Esophagus (tissue), 2 donors: ENCODE measurements around the gene KCNS3. TPM values are rescaled to one million over a fixed set of nuclear protein-coding genes. Genes with fewer than 3 reads are reported as not detected.
A peak's percentile ranks its signal among the peaks of the same experiment; 100 is the strongest.

Experiments used
- H3K27ac ChIP-seq, 2 donors: one replicate each; pipeline ENCODE4 v1.5.1; 2013; ENCODE audit warnings: low read depth in 2 of 2, mild to moderate bottlenecking in 2 of 2, inconsistent platforms in 1 of 2, low read length in 1 of 2, moderate library complexity in 1 of 2
- H3K27me3 ChIP-seq, 2 donors: one replicate each; pipeline ENCODE4 v1.6.1; 2013; ENCODE audit warnings: low read length in 2 of 2, control low read depth in 1 of 2, mild to moderate bottlenecking in 1 of 2; ENCODE audit not compliant: insufficient read depth in 2 of 2, control insufficient read depth in 1 of 2
- H3K36me3 ChIP-seq, 2 donors: one replicate each; pipeline ENCODE4 v1.6.1; 2013; ENCODE audit warnings: low read length in 1 of 2; ENCODE audit not compliant: control insufficient read depth in 2 of 2, insufficient read depth in 2 of 2
- H3K4me1 ChIP-seq, 2 donors: one replicate each; pipeline ENCODE4 v1.6.1; 2013; ENCODE audit warnings: low read length in 1 of 2; ENCODE audit not compliant: control insufficient read depth in 2 of 2, insufficient read depth in 2 of 2
- H3K4me3 ChIP-seq, 2 donors: one replicate each; pipeline ENCODE4 v1.5.1; 2013; ENCODE audit warnings: low read length in 2 of 2, mild to moderate bottlenecking in 2 of 2, low read depth in 1 of 2, moderate library complexity in 1 of 2
- H3K9me3 ChIP-seq, 2 donors: one replicate each; pipeline ENCODE4 v1.6.1; 2013; ENCODE audit warnings: mild to moderate bottlenecking in 2 of 2, low read depth in 1 of 2, low read length in 1 of 2, moderate library complexity in 1 of 2; ENCODE audit not compliant: control insufficient read depth in 2 of 2, insufficient read depth in 1 of 2
- WGBS, 2 donors: extraction: QIAGEN DNeasy Blood & Tissue Kit; methylation state at CpG; one replicate each; pipeline ENCODE4 v1.1.7; 2013; 5-methylcytosine and 5-hydroxymethylcytosine counted together
- polyA plus RNA-seq, 2 donors: library from polyadenylated mRNA; stranded (reverse); fragments of 200-250 nt; gene quantifications; one replicate each; pipeline ENCODE4 v1.2.3, GENCODE V29; 2013
- donor health status: healthy with polysubstance abuse.
- donor health status: Bipolar disorder and iron deficiency.

KCNS3 gene
- polyA plus RNA-seq, 2 donors: 2.9 to 3.8 TPM

DNA sequence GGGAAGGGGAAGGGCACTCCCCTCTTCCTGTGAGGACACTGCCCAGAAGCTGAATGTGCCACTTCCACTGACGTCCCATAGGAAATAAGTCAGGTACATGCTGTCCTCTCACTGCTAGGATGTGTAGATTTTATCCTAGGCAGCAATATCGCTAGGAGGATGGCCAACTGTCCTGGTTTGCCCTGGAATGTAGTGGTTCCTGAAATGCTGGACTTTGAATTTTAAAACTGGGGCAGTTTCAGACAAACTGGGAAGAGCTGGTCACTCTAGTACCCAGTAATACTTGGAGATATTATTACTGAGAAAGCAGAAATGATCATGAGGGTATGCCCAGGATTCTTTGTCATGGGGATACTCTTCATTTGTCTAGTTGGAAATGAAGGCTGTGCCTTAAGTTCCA lies 5.4 kb upstream of the KCNS3 start:
- Histone ChIP-seq H3K27ac (no peak overlapping the region), H3K36me3 (no peaks in the 10 kb centered on the region), H3K4me3 (no peak overlapping the region), H3K4me1 (peaks cover under 1 to 2% of the 10 kb centered on the region in 2 donors), H3K27me3 (peaks cover 0 to 7% of the 10 kb centered on the region in 2 donors), H3K9me3 (no peaks in the 10 kb centered on the region)
- WGBS, 2 donors: 70 to 79% methylated on average over 2 of the region's 2 CpGs

DNA sequence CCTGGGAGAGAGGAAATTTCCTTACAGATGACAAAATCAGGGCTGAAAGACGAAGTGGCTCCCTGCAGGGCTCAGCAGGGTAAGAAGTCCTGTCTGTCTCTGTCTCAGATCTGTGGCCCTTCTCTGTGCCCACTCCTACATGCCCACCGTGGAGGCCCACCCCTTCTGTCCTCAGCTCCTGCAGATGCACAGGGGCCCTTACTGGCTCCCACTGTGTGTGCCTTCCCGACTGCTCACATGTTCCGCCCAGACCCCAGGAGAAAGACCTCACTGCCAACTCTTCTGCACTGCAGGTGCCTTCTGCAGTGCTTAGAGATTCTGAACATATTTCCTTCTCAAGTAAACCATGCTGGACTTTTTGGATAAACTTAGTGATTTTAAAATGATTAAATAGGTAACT lies 1.9 kb upstream of the KCNS3 start:
- peaks cover 7 to 9% of the 10 kb centered on the region in 2 donors for H3K4me1 ChIP-seq
- whole genome bisulfite sequencing, 2 donors: 84 to 87% methylated on average over 4 of the region's 4 CpGs
- H3K27me3 ChIP-seq: peaks cover 0 to 7% of the 10 kb centered on the region in 2 donors
- H3K27ac ChIP-seq: no peak overlapping the region
- H3K36me3 ChIP-seq: no peaks in the 10 kb centered on the region
- H3K4me3 ChIP-seq: no peak overlapping the region
- H3K9me3 ChIP-seq: peaks cover 0 to 2% of the 10 kb centered on the region in 2 donors

DNA sequence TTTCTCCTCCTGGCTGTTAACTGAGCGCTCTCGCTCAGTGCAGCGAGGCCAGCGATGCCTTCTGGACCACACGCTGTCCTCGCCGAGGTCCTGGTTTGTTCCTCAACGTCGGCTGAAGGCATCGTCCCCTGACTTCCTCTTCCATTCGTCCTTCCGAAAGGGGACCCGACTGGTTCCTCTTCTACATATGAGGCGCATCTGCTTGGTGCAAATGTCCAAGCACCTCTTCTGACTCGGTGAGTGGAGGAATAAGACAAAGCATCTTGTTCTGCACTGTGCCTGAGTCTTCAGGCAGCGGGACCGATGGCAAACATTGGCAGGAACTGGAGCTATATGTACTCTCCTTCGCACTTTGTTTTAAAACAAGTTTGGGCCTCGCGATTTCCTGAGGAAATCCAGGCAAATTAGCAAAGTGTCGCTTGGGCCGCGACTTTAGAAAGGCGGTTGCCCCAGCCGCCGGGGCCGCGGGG lies 621 bp upstream of the KCNS3 start:
- no peaks in the 10 kb centered on the region for H3K36me3 ChIP-seq
- peak overlapping the region; percentile 70 to 71 for H3K4me3 ChIP-seq
- peaks cover 0 to 7% of the 10 kb centered on the region in 2 donors for H3K27me3 ChIP-seq
- H3K27ac ChIP-seq: no peak overlapping the region
- H3K9me3 ChIP-seq: peaks cover 0 to 2% of the 10 kb centered on the region in 2 donors
- peaks cover 7 to 9% of the 10 kb centered on the region in 2 donors for H3K4me1 ChIP-seq
- WGBS, 2 donors: 2% methylated on average over 28 of the region's 28 CpGs

DNA sequence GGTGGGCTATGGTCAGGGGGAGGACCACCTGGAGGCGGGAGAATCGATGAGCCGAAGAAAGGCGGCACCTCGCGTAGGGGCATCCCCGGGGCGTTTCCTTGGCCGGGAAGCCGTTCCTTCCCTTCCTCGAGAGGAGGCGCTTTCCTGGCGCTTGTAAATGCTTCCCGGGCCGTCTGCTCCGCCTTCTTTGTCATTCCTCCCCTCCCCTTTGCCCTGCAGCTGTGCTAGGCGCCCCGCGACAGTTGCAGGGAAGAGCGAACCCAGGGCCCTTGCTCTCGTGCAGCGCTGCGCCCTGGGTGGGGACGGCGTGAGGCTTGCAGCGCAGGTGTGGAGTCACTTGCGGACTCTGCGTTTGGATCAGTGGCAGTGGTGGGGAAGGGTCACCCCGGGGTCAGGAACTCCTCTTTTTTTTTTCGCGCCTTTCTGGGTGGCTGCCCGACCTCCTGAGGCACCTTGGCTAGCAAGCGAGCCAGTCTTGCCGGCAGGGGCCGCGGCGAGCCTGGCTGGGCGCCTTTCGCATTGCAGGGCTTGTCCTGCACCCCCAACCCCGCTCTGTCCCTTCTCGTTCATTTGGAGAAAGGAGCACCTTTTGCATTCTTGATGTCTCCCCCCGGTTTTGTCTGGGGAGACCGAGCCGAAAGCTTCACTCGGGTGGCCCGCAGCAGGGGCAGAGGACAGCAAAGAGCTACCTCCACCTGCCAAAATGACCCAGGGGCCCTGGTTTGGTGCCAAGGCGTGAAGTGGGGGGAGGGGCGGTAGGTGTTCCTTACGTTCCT lies 858 bp downstream of the KCNS3 start:
- 2% methylated on average over 42 to 49 of the region's 49 CpGs for WGBS, 2 donors
- peak overlapping the region; percentile 37 to 50 for H3K27ac ChIP-seq
- H3K36me3 ChIP-seq: no peaks in the 10 kb centered on the region
- H3K4me1 ChIP-seq: peaks cover 7 to 9% of the 10 kb centered on the region in 2 donors
- peaks cover 0 to 7% of the 10 kb centered on the region in 2 donors for H3K27me3 ChIP-seq
- H3K4me3 ChIP-seq: peak overlapping the region; percentile 70 to 71
- H3K9me3 ChIP-seq: peaks cover 0 to 2% of the 10 kb centered on the region in 2 donors

DNA sequence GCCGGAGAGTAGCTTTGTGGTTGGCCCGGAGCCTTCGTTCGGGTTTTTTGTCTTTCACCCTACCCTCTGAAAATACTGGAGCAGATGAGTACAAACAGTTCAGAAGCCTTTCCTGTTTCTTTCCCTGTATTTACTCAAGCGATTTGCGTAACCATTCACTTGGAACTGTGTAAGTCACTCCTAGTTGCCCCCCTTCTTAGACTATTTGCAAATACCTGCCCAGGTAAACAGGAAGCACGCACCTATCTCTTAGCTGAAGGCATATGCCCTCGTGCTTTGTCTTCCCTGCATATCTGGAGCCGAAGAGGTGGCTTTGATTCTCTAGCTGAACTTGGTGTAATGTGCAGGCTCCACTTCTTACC lies 1.4 kb downstream of the KCNS3 start:
- peak overlapping the region; percentile 70 to 71 for H3K4me3 ChIP-seq
- H3K4me1 ChIP-seq: peaks cover 7 to 9% of the 10 kb centered on the region in 2 donors
- H3K27me3 ChIP-seq: peaks cover 0 to 7% of the 10 kb centered on the region in 2 donors
- H3K27ac ChIP-seq: no peak overlapping the region
- H3K36me3 ChIP-seq: no peaks in the 10 kb centered on the region
- H3K9me3 ChIP-seq: peaks cover 0 to 2% of the 10 kb centered on the region in 2 donors
- WGBS, 2 donors: 22 to 32% methylated on average over 9 of the region's 9 CpGs

DNA sequence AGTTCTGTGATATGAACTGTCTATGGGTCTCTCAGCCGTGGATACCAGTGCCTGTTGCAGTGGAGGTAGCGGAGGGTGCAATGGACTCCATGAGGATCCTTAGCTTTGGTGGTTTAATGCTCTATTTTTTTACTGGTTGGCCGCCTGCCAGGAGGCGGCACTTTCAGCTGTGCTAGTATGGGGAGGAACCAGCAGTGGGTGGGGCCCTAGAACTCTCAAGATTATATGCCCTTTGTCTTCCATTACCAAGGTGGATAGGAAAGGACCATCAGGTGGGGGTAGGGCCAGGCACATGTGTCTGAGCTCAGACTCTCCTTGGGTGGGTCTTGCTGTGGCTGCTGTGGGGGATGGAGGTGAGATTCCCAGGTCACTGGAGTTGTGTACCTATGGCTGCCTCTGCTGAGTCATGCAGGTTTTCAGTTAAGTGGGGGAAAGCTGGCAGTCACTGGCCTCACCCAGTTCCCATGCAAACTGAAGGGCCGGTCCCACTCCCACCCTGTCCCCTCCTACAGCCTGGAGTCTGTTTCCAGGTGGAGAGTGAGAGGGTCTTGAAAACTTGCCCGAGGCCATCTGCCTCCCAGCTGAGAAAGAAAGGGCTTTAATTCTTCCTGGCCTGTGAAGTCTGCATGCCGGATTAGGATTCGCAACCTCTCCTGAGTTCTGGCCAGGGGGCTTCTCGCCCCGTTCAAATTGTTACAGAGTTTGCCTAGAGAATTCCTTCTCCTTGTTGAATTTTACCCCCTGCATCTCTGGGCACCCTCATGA lies 14.5 kb downstream of the KCNS3 start:
- H3K27ac ChIP-seq: no peak overlapping the region
- no peaks in the 10 kb centered on the region for H3K4me1 ChIP-seq
- H3K4me3 ChIP-seq: no peak overlapping the region
- no peaks in the 10 kb centered on the region for H3K27me3 ChIP-seq
- 66 to 69% methylated on average over 10 of the region's 10 CpGs for WGBS, 2 donors
- no peaks in the 10 kb centered on the region for H3K36me3 ChIP-seq
- H3K9me3 ChIP-seq: no peaks in the 10 kb centered on the region

DNA sequence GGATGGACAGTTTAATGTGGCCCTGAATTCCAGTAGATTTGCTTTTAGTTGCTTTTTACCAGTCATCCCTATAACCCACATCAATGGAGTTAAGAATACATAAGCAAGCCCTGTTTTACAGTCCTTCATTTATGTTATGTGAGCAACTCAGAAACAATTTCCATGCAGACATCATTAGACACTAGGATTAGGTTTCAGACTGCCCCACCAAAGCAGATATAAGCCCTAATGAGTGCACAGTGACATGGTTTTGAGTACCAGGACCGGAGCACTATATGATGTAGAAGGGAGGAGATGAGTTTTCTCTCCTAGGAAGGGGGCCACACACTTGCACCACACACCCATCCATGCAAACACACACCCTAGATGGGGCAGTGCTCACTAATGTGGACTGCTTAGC lies 15.5 kb downstream of the KCNS3 start:
- Histone ChIP-seq H3K27ac (no peak overlapping the region), H3K4me1 (no peaks in the 10 kb centered on the region), H3K4me3 (no peak overlapping the region), H3K36me3 (no peaks in the 10 kb centered on the region), H3K27me3 (no peaks in the 10 kb centered on the region), H3K9me3 (no peaks in the 10 kb centered on the region)
- WGBS, 2 donors: 0% methylated on average over 1 of the region's 1 CpG

DNA sequence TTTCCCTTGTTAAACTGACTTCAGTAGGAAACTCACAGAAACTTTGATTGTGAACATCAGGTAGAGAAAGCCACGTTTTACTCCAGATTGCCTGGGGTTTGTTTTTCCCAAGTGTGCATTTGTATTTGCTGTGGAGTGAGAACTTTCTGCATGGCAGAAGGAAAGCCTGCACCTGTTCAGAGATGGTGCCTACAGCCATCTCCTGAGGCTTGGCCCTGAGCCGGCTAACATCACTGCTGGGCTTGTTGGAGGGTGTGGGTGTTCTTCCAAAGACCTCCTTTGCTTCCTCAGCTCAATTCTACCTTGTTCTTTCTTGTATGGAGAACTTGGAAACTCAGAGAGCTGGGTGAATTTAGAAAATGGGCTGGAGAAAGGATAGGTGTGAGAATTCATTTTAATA lies 16.1 kb downstream of the KCNS3 start:
- H3K9me3 ChIP-seq: no peaks in the 10 kb centered on the region
- H3K4me1 ChIP-seq: no peaks in the 10 kb centered on the region
- WGBS, 2 donors: 44 to 46% methylated on average over 2 of the region's 2 CpGs
- no peak overlapping the region for H3K4me3 ChIP-seq
- no peaks in the 10 kb centered on the region for H3K36me3 ChIP-seq
- no peak overlapping the region for H3K27ac ChIP-seq
- no peaks in the 10 kb centered on the region for H3K27me3 ChIP-seq

DNA sequence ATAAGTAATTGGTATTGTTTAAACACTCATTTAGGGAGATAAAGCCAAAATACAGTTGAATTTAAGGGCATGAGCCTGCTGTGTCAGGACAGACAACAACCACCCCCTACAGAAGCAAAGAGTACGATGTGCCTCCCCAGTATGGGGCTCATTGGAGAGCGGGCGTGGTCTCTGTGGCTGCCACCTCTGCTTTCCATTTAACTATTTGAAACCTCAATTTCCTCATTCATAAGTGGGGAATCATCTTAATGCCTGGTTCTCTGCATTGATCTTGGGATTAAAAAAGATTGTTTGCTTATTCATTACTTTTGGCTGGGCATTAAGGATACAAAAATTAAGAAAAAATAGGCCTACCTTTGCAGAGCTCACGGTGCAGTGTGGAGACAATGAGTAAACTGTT lies 21.4 kb downstream of the KCNS3 start:
- Histone ChIP-seq H3K9me3 (no peaks in the 10 kb centered on the region), H3K36me3 (no peaks in the 10 kb centered on the region), H3K27ac (no peak overlapping the region), H3K4me1 (no peaks in the 10 kb centered on the region), H3K4me3 (no peak overlapping the region), H3K27me3 (no peaks in the 10 kb centered on the region)
- 49 to 67% methylated on average over 4 of the region's 4 CpGs for WGBS, 2 donors
